Body of pancreas (tissue), 4 donors: ENCODE results near the gene NTN3.

Experiments used
- CTCF ChIP-seq, 7 experiments: fragments of 450-650 bp in 4 of 7; fragments of 200-600 bp in 3 of 7; sonication (generic) in 3 of 7; IDR thresholded peaks; one replicate each; pipeline ENCODE4 v1.5.1; 2016 to 2019; ENCODE audit warnings: antibody characterized with exemption in 7 of 7
- POLR2A ChIP-seq, 3 donors: fragments of 450-650 bp; IDR thresholded peaks; one replicate each; pipeline ENCODE4 v1.6.1; 2016; ENCODE audit warnings: antibody characterized with exemption in 3 of 3, mild to moderate bottlenecking in 2 of 3

- TF ChIP-seq CTCF (IDR thresholded peaks at IDR 0.05) (no peak), POLR2A (IDR thresholded peaks at IDR 0.05) (no peak)
Observed at GRCh38 chr16:2518823-2519710, 48.0 kb downstream of the NTN3 start.
